ENCODE measurements around the gene FRMD4A.
"Not testable (repeated sequence)": the region's sequence is repeated elsewhere in the genome, so short reads cannot be mapped to it uniquely, and the experiment has no call there.

The FRMD4A gene

DNA sequence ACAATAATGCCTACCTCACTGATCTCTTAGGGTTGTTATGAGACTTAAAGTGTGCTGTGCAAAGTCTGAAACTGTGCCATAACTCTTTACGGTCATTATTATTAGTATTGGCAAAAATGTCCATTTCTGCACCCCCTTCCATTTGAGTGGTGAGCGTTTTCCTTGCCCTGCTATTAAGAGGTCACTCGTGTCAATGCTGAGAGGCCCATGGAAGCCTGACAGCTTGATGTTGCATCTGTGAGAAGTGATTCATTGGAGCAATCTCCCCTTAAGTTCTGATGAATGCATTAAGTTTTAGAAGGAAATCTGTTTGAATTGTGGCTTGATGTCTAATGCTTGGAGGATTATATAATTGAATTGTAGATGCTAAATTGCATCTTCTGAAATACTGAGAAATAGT is 253.3 kb downstream of the FRMD4A start:
- DNase-seq (ENCODE audit: extremely low spot score) = no peak
- ChIA-PET POLR2A (no interaction called here), CTCF (interaction anchor here (0.9 kb wide), 1 partner anchor 45 kb away, joined by 3 read pairs; no protein-coding TSS in a partner anchor)
- TF ChIP-seq, protein P1, sequence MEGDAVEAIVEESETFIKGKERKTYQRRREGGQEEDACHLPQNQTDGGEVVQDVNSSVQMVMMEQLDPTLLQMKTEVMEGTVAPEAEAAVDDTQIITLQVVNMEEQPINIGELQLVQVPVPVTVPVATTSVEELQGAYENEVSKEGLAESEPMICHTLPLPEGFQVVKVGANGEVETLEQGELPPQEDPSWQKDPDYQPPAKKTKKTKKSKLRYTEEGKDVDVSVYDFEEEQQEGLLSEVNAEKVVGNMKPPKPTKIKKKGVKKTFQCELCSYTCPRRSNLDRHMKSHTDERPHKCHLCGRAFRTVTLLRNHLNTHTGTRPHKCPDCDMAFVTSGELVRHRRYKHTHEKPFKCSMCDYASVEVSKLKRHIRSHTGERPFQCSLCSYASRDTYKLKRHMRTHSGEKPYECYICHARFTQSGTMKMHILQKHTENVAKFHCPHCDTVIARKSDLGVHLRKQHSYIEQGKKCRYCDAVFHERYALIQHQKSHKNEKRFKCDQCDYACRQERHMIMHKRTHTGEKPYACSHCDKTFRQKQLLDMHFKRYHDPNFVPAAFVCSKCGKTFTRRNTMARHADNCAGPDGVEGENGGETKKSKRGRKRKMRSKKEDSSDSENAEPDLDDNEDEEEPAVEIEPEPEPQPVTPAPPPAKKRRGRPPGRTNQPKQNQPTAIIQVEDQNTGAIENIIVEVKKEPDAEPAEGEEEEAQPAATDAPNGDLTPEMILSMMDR (IDR thresholded peaks at IDR 0.05; ENCODE audit: control extremely low read depth, extremely low read depth, low read depth, missing control alignments) = no peak

DNA sequence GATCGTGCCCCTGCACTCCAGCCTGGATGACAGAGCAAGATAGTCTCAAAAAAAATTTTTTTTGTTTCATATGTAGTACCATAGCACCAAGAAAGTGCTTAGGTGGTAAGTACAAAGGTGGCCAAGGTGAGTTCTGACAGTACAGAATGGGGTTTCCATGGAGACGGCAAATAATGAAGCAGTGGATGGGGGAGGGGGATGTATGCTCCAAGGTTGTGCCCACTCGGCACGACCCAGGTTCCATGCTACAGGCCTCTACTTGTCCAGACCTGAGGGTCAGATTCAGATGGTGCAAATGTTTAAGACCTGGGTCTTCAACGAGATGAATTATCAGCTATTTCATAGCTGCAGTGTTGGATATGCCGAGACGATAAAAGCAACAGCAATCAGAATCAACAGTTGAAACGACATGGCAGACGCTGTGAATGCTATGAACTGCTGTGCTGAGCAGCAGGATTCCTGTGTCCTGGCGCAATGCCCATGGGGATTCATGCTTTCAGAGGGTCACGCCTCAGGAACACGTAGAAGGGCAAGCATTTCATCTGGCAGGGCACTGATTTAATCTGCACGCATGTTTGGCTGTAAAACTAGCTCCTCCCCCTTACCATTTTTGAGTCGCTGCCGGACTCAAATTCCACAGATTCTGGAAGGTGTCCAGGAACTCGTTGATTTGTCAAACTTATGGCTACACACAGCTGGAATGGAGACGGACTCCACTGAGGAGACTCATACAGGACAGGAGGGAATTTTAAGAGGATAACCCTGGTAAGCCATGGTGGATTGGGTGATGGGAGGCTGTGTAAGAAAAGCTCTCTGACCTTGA is 256.5 kb downstream of the FRMD4A start:
- TF ChIP-seq, protein P1 (IDR thresholded peaks at IDR 0.05; ENCODE audit: control extremely low read depth, extremely low read depth, low read depth, missing control alignments) = no peak

DNA sequence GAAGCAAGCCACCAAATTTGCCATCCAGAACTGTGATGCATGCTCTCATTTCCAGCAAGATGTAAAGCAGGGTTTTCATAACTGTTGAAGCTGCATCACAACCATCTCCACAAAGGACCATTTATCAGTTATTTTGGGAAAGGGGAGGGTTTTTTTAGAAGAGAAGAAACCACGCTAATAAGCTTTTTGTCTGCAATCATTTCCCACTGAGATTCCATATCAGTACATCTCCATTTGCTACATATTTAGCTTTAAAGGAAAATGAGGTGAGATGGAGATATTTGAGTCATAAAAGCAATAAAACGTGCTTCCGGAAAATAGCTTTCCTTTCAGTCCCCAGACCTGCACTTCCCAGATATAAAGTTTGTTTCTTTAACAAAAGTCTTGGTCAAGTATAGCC is 258.2 kb downstream of the FRMD4A start:
- CTCF ChIA-PET = no interaction called here
- TF ChIP-seq, protein P1 (IDR thresholded peaks at IDR 0.05; ENCODE audit: control extremely low read depth, extremely low read depth, low read depth, missing control alignments) = no peak
- no peak for DNase-seq (ENCODE audit: extremely low spot score)
- POLR2A ChIA-PET = no interaction called here

More for the DNA sequence above, 256.5 kb downstream of the FRMD4A start:
- ChIA-PET CTCF (no interaction called here), POLR2A (no interaction called here)
- DNase-seq (ENCODE audit: extremely low spot score) = no peak

DNA sequence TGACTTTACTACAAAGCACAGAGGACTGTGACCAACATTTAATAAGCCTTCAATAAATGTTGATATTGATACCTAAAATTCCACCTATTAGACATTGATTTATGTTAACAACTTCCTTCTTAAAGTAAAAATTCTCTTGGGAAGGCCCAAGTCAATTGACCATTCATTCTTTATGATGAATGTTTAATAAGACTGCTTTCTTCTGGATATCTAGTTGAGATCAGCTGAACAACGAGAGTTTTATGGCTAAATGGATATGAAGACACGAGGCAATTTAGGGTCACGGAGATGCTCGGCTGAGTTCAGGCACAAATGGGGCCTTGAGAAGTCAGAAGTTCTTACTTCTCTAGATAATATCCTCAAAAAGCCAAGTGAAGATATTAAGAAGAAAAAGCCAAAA is 258.8 kb downstream of the FRMD4A start:
- CTCF ChIA-PET = no interaction called here
- DNase-seq (ENCODE audit: extremely low spot score) = no peak
- TF ChIP-seq, protein P1 (IDR thresholded peaks at IDR 0.05; ENCODE audit: control extremely low read depth, extremely low read depth, low read depth, missing control alignments) = no peak
- POLR2A ChIA-PET = no interaction called here

DNA sequence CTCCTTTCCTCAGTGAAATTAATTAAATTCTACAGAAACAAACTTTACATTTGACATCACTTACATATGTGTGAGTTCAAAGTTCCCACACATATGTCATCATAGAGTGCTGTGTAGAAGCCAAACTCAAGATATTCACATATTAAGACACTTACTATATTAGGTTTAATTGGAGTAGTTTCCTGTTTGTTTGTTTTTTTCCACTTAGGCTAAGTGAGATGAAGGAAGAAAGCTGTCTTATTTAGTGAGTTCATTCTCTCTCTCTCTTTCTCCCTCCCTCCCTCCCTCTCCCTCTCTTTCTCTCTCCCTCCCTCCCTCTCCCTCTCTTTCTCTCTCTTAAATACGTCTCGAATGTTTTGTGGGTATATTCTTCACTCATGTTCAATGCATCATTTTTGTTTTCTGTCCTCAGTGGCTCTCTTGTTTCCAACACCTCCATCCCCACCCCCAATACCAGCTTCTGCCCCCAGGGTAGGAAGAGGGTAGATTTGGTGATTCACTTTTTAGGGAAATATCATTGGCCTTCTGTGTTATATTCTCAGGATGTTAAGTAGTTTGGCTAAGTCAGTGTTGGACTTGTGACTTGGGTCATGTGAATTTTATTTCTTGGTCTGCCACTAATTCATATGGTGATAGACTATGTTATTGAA is 262.0 kb downstream of the FRMD4A start:
- DNase-seq (ENCODE audit: extremely low spot score) = no peak
- TF ChIP-seq, protein P1 (IDR thresholded peaks at IDR 0.05; ENCODE audit: control extremely low read depth, extremely low read depth, low read depth, missing control alignments) = no peak
- ChIA-PET POLR2A (no interaction called here), CTCF (interaction anchor here (1.2 to 1.4 kb wide), 2 partner anchors 18 to 53 kb away, joined by 3 read pairs; no protein-coding TSS in a partner anchor)

DNA sequence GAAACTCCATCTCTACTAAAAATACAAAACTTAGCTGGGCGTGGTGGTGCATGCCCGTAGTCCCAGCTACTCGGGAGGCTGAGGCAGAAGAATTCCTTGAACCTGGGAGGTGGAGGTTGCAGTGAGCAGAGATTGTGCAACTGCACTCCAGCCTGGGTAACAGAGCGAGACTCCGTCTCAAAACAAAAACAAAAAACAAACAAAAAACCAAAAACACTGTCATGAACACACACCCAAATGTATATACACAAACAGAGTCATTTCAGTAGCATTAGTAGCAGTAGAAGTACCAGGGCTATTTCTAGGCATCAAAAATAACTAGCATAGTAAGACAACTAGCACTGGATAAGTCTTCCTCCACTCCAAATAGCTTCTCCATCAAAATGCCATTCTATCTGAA is 263.1 kb downstream of the FRMD4A start:
- POLR2A ChIA-PET; DNase-seq (ENCODE audit: extremely low spot score): not testable (repeated sequence)
- CTCF ChIA-PET = interaction anchor here (1.2 to 1.6 kb wide), 3 partner anchors 14 to 54 kb away, joined by 3 to 6 read pairs (median 3); no protein-coding TSS in a partner anchor

DNA sequence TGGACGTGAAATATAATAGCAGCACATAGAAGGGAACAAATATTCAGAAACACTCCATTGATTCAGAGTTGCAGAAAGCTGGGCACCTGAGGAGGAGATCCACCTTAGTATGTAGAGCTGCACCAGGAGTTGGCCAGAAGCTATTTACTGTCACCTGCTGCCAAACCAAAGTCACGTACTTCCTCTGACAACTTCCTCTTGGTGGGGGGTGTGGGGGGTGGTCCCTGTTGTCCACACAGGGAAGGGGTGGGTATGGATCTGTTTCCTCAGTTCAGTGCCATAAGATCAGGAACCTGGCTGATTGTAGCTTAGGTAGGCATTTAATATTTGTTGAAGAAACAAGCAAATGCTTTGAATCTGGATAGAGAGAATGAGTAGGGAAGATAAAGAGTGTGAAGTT is 264.6 kb downstream of the FRMD4A start:
- no peak for DNase-seq (ENCODE audit: extremely low spot score)
- POLR2A ChIA-PET = no interaction called here
- TF ChIP-seq, protein P1 (IDR thresholded peaks at IDR 0.05; ENCODE audit: control extremely low read depth, extremely low read depth, low read depth, missing control alignments) = no peak
- CTCF ChIA-PET = interaction anchor here (1.2 kb wide), 1 partner anchor 20 kb away, joined by 3 read pairs; no protein-coding TSS in a partner anchor
